Neural crest cell (in vitro differentiated cells): ENCODE data around the gene ZNF469. TPM values are rescaled to one million over a fixed set of nuclear protein-coding genes. Genes with fewer than 3 reads are reported as not detected.

Experiments used
- DNase-seq: peaks from one replicate; pipeline ENCODE4 v3.0.0; 2021; ENCODE audit warnings: low read depth, mixed read lengths, low spot score
- H3K27ac Mint-ChIP-seq: one replicate; pipeline ENCODE4 v1.8.0; 2021; ENCODE audit warnings: mild to moderate bottlenecking, mixed read lengths; ENCODE audit not compliant: unreplicated experiment
- H3K27me3 Mint-ChIP-seq: 2 replicates; pipeline ENCODE4 v1.8.0; 2021; ENCODE audit warnings: low read depth, mild to moderate bottlenecking, mixed read lengths
- H3K36me3 Mint-ChIP-seq: 2 replicates; pipeline ENCODE4 v1.8.0; 2021; ENCODE audit warnings: low read depth, mild to moderate bottlenecking, mixed read lengths
- H3K4me1 Mint-ChIP-seq: 2 replicates; pipeline ENCODE4 v1.8.0; 2021; ENCODE audit warnings: mixed read lengths
- H3K4me3 Mint-ChIP-seq: one replicate; pipeline ENCODE4 v1.8.0; 2021; ENCODE audit warnings: mild to moderate bottlenecking, mixed read lengths
- H3K9me3 Mint-ChIP-seq: 2 replicates; pipeline ENCODE4 v1.8.0; 2021; ENCODE audit warnings: mixed read lengths
- total RNA-seq: library from RNA; stranded (reverse); gene quantifications from 2 replicates; pipeline ENCODE4 v1.2.1, GENCODE V29; 2021
- TF ChIP-seq, protein P1 (sequence below): fragments of 200-600 bp; sonication (generic); conservative IDR thresholded peaks from 2 replicates; pipeline ENCODE4 v1.5.0; 2021; ENCODE audit warnings: antibody characterized with exemption, mild to moderate bottlenecking

Gene ZNF469
- total RNA-seq, 1 donor from 2014 or later: 0.58 TPM

GRCh38 chr16:88421301-88421700, 38.5 kb downstream of the ZNF469 start:
- Mint-ChIP-seq H3K27me3 (no peaks in the 10 kb centered on the region), H3K4me1 (no peaks in the 10 kb centered on the region), H3K9me3 (no peaks in the 10 kb centered on the region), H3K27ac (no peak overlapping the region), H3K4me3 (no peak overlapping the region), H3K36me3 (no peaks in the 10 kb centered on the region)
- TF ChIP-seq, protein P1, sequence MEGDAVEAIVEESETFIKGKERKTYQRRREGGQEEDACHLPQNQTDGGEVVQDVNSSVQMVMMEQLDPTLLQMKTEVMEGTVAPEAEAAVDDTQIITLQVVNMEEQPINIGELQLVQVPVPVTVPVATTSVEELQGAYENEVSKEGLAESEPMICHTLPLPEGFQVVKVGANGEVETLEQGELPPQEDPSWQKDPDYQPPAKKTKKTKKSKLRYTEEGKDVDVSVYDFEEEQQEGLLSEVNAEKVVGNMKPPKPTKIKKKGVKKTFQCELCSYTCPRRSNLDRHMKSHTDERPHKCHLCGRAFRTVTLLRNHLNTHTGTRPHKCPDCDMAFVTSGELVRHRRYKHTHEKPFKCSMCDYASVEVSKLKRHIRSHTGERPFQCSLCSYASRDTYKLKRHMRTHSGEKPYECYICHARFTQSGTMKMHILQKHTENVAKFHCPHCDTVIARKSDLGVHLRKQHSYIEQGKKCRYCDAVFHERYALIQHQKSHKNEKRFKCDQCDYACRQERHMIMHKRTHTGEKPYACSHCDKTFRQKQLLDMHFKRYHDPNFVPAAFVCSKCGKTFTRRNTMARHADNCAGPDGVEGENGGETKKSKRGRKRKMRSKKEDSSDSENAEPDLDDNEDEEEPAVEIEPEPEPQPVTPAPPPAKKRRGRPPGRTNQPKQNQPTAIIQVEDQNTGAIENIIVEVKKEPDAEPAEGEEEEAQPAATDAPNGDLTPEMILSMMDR: no peak
- DNase-seq: no peak

GRCh38 chr16:88421871-88422433, 39.2 kb downstream of the ZNF469 start:
- H3K27me3 Mint-ChIP-seq: no peaks in the 10 kb centered on the region
- no peak overlapping the region for H3K4me3 Mint-ChIP-seq
- TF ChIP-seq, protein P1: no peak
- no peak for DNase-seq
- H3K27ac Mint-ChIP-seq: no peak overlapping the region
- no peaks in the 10 kb centered on the region for H3K4me1 Mint-ChIP-seq
- no peaks in the 10 kb centered on the region for H3K36me3 Mint-ChIP-seq
- no peaks in the 10 kb centered on the region for H3K9me3 Mint-ChIP-seq

DNA sequence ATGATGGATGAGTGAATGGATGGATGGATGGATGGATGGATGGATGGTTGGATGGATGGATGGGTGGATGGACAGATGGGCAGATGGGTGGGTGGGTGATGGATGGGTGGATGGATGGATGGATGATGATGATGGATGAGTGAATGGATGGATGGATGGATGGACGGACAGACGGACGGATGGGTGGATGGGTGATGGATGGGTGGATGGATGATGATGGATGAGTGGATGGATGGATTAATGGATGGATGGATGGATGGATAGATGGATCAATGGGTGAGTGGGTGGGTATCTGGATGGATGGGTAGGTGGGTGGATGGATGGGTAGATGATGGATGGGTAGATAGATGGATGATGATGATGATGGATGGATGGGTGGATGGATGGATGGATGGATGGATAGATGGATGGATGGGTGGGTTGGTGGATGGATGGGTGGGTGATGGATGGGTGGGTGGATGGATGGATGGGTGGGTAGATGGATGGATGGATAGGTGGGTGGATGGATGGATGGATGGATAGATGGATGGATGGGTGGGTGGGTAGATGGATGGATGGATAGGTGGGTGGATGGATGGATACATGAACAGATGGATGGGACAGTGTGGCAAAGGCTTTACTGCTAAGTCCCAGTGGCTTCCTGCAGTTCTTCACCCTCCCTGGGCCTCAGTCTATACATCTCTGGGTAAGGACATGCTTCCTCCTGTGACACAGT, 40.1 kb downstream of the ZNF469 start:
- no peaks in the 10 kb centered on the region for H3K27me3 Mint-ChIP-seq
- no peaks in the 10 kb centered on the region for H3K9me3 Mint-ChIP-seq
- no peak overlapping the region for H3K27ac Mint-ChIP-seq
- no peak overlapping the region for H3K4me3 Mint-ChIP-seq
- DNase-seq: no peak
- no peaks in the 10 kb centered on the region for H3K4me1 Mint-ChIP-seq
- TF ChIP-seq, protein P1: no peak
- H3K36me3 Mint-ChIP-seq: no peaks in the 10 kb centered on the region

DNA sequence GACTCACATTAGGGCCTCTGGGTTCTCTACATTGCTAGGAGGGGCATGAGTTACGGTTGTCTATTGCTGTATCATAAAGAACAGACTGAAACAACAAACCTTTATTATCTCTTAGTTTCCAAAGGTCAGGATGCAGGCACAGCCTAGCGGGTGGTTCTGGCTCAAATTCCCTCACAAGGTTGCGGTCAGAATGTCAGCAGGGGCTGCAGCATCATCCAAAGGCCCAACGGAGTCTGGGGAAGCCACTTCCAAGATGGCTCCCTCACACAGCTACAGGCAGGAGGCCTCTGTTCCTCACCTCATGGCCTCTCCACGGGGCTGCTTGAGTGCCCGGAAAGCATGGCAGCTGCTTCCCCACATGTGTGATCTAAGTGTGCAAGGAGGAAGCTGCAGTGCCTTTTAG, 40.7 kb downstream of the ZNF469 start:
- no peaks in the 10 kb centered on the region for H3K27me3 Mint-ChIP-seq
- H3K9me3 Mint-ChIP-seq: no peaks in the 10 kb centered on the region
- H3K4me3 Mint-ChIP-seq: no peak overlapping the region
- no peak overlapping the region for H3K27ac Mint-ChIP-seq
- DNase-seq: no peak
- TF ChIP-seq, protein P1: no peak
- no peaks in the 10 kb centered on the region for H3K4me1 Mint-ChIP-seq
- no peaks in the 10 kb centered on the region for H3K36me3 Mint-ChIP-seq

DNA sequence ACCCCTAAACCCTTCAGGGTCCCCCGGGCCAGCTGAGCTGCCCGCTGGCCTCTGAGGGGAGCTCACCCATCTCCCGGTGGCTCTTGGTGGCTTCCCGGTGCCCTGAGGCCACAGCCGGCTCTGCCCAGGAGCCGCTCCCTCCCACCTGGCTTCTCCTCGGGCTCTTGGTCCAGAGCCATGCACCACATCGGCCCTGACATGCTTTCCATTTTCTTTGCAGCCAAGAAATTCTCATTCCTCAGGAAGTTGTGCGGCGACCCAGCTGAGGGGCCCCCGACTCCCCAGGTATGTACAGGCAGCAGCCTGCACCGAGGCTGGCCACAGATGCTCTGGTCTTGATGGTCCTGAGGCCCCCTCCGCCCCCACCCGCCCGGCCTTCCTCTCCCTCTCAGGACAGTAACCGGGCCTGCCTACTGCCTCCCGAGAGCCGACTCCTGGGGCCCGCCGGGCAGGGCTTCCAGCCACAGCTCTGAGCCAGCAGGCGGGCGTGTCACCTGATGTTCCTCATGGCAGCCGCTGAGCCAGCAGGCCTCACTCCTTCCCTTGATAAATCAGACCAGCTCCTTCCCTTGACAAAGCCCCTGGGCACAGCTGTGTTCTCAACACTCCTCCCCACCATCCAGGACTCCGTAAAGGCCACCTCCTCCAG, 42.0 kb downstream of the ZNF469 start:
- H3K4me1 Mint-ChIP-seq: no peaks in the 10 kb centered on the region

More for the DNA sequence above, 42.0 kb downstream of the ZNF469 start:
- H3K27me3 Mint-ChIP-seq: no peaks in the 10 kb centered on the region
- TF ChIP-seq, protein P1: no peak
- no peaks in the 10 kb centered on the region for H3K36me3 Mint-ChIP-seq
- no peak overlapping the region for H3K27ac Mint-ChIP-seq
- no peaks in the 10 kb centered on the region for H3K9me3 Mint-ChIP-seq
- no peak for DNase-seq
- H3K4me3 Mint-ChIP-seq: no peak overlapping the region
